Measurements from ENCODE around the gene AFG3L2. TPM values are rescaled to one million over a fixed set of nuclear protein-coding genes. Genes with fewer than 3 reads are reported as not detected.

The AFG3L2 gene
- total RNA-seq, 1 experiment from 2014 or later, result 73.5 TPM

DNA sequence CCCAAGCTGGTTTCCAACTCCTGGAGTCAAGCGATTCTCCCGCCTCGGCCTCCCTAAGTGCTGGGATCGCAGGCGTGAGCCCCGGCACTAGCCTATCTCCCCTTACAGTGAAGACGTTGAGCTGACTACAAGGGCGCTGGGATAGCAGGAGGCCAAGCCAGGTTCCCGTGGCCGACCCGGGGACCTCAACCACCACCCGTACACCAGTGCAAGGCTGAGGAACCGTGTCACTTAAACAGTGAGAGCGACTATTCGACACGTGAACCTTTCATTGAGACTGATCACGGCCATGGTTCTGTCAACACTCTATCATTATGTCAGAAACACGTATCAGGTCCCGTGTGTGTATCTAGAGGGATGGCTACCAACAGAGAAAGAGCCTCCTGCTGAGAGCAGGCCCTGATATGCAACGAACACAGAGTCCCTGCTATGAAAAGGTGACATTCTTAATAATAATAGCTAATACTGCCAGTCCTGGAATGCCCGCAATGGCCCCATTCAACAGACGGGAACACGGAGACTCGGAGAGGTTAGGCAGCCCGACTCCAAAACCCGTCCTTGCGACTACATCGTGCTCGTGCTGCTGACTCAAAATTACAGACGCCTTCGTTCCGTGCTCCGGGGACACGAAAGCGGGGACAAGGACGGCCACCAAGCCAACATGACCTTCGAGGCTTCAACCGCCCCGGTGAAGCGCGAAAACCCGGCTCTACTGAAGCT is 833 bp downstream of the AFG3L2 start:
- Histone ChIP-seq H4K91ac (ENCODE audit: insufficient read length, low read depth, low read length) (no peak overlapping the region), H2BK120ac (ENCODE audit: low read depth, low read length, poor library complexity, severe bottlenecking) (no peak overlapping the region), H3K23ac (ENCODE audit: insufficient read length, low read depth, low read length) (no peak overlapping the region), H2BK15ac (ENCODE audit: low read depth, low read length) (no peak overlapping the region), H3K18ac (ENCODE audit: insufficient read length, low read depth, low read length) (peak overlapping the region; percentile 18), H3T11ph (ENCODE audit: low read length) (no peak overlapping the region), H3K23me2 (ENCODE audit: insufficient read length, low read depth, low read length, poor library complexity, severe bottlenecking) (peaks cover 13% of the 10 kb centered on the region), H2AFZ (ENCODE audit: low read length) (no peak overlapping the region), H3K14ac (ENCODE audit: insufficient read depth, low read length) (peak overlapping the region; percentile 86), H2BK20ac (ENCODE audit: low read depth, low read length, poor library complexity, severe bottlenecking) (no peak overlapping the region), H3K79me1 (ENCODE audit: insufficient read depth, low read depth, low read length, poor library complexity, severe bottlenecking) (no peaks in the 10 kb centered on the region), H3K4ac (ENCODE audit: low read depth, low read length) (no peak overlapping the region), H4K20me1 (ENCODE audit: control insufficient read depth, insufficient read depth, insufficient read length) (no peaks in the 10 kb centered on the region), H2AK5ac (ENCODE audit: insufficient read length, low read length) (no peak overlapping the region), H3K27ac (ENCODE audit: insufficient read length, low read depth, low read length) (no peak overlapping the region), H4K5ac (ENCODE audit: insufficient read length, low read depth, low read length) (no peak overlapping the region), H2BK5ac (ENCODE audit: insufficient read length, low read length) (no peak overlapping the region), H3K9ac (ENCODE audit: extremely low read depth, insufficient read length, low read length) (peak overlapping the region; percentile 79), H3K4me1 (ENCODE audit: insufficient read depth, low read length) (peaks cover 4% of the 10 kb centered on the region; the same call in 1 of the 2 replicates), H2BK12ac (ENCODE audit: insufficient read length, low read depth, low read length) (no peak overlapping the region), H3K56ac (ENCODE audit: insufficient read length, low read depth, low read length) (no peak overlapping the region), H3K79me2 (ENCODE audit: insufficient read depth, low read length) (peaks cover 40% of the 10 kb centered on the region), H3K4me2 (ENCODE audit: insufficient read depth, insufficient read length, low read length) (peak overlapping the region; percentile 96), H4K8ac (replicated peaks; ENCODE audit: insufficient read length, low read depth, low read length) (no peak overlapping the region), H3K27me3 (ENCODE audit: insufficient read depth, low read length) (no peaks in the 10 kb centered on the region), H3K9me3 (ENCODE audit: control insufficient read depth, low read depth, low read length) (no peaks in the 10 kb centered on the region)
- H3K9me3 Mint-ChIP-seq, result no peaks in the 10 kb centered on the region; a peak in 2 of 5 replicates
- H3K27ac Mint-ChIP-seq, result peak overlapping the region; percentile 58 to 96 (median 93); a peak in 4 of 7 replicates
- DNase-seq, result no peak
- peak overlapping the region; percentile 87 to 91 for H3K4me3 Mint-ChIP-seq
- no CpG with 5 or more reads among the region's 42 CpGs for WGBS (ENCODE audit: extremely low coverage, insufficient read length, low lambda C conversion rate)
- peaks cover 25 to 30% of the 10 kb centered on the region in 2 experiments for H3K4me1 Mint-ChIP-seq
- H3K36me3 Mint-ChIP-seq (ENCODE audit: insufficient read depth in 1 of 3, low read depth in 3 of 3), result peaks cover 0 to 6% (median 0%) of the 10 kb centered on the region in 3 experiments; a peak in 4 of 7 replicates
- TF ChIP-seq, protein P1, sequence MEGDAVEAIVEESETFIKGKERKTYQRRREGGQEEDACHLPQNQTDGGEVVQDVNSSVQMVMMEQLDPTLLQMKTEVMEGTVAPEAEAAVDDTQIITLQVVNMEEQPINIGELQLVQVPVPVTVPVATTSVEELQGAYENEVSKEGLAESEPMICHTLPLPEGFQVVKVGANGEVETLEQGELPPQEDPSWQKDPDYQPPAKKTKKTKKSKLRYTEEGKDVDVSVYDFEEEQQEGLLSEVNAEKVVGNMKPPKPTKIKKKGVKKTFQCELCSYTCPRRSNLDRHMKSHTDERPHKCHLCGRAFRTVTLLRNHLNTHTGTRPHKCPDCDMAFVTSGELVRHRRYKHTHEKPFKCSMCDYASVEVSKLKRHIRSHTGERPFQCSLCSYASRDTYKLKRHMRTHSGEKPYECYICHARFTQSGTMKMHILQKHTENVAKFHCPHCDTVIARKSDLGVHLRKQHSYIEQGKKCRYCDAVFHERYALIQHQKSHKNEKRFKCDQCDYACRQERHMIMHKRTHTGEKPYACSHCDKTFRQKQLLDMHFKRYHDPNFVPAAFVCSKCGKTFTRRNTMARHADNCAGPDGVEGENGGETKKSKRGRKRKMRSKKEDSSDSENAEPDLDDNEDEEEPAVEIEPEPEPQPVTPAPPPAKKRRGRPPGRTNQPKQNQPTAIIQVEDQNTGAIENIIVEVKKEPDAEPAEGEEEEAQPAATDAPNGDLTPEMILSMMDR (conservative IDR thresholded peaks at IDR 0.05), result no peak
- H3K27me3 Mint-ChIP-seq (ENCODE audit: low read depth), result no peaks in the 10 kb centered on the region
